SU-DHL-6 (cell line): Measurements from ENCODE around the gene NAIP.
"Not testable (repeated sequence)": the region's sequence is repeated elsewhere in the genome, so short reads cannot be mapped to it uniquely, and the experiment has no call there.

Source experiments
- H2AFZ ChIP-seq: fragments of 200-600 bp; sonication (generic); 2 replicates; pipeline ENCODE4 v1.6.1; 2014; ENCODE audit warnings: low read depth, mild to moderate bottlenecking, moderate library complexity, mixed read lengths, antibody characterized with exemption, low read length; ENCODE audit not compliant: severe bottlenecking
- H3F3A ChIP-seq: fragments of 200-600 bp; shearing (Covaris generic); 2 replicates; pipeline ENCODE4 v1.6.0; 2016; ENCODE audit warnings: antibody characterized with exemption, mild to moderate bottlenecking; ENCODE audit not compliant: insufficient read depth
- H3K27ac ChIP-seq: fragments of 200-600 bp; sonication (generic); 2 replicates; pipeline ENCODE4 v1.5.1; 2016; ENCODE audit warnings: low read depth, mild to moderate bottlenecking, low read length, moderate library complexity, mixed read lengths
- H3K27me3 ChIP-seq: fragments of 200-600 bp; sonication (generic), shearing (Covaris generic); 2 replicates; pipeline ENCODE4 v1.6.0; 2014; ENCODE audit warnings: mild to moderate bottlenecking, low read length
- H3K36me3 ChIP-seq: fragments of 200-600 bp; sonication (generic); 2 replicates; pipeline ENCODE4 v1.6.1; 2014; ENCODE audit warnings: mild to moderate bottlenecking, low read length, mixed read lengths
- H3K4me2 ChIP-seq: fragments of 300-600, 200-600 bp; shearing (Covaris generic), sonication (generic); 2 replicates; pipeline ENCODE4 v1.6.0; 2014; ENCODE audit warnings: low read length, low read depth, mild to moderate bottlenecking; ENCODE audit not compliant: poor library complexity, severe bottlenecking
- H3K4me3 ChIP-seq: fragments of 200-600 bp; sonication (generic); 2 replicates; pipeline ENCODE4 v1.5.1; 2014; ENCODE audit warnings: antibody characterized with exemption, low read length, mild to moderate bottlenecking, mixed read lengths; ENCODE audit not compliant: insufficient read depth, poor library complexity, severe bottlenecking
- H3K79me2 ChIP-seq: fragments of 200-600 bp; sonication (generic); 2 replicates; pipeline ENCODE4 v1.6.1; 2014; ENCODE audit warnings: mild to moderate bottlenecking, low read length, moderate library complexity; ENCODE audit not compliant: insufficient read depth
- H3K9ac ChIP-seq: fragments of 200-600 bp; sonication (generic); 2 replicates; pipeline ENCODE4 v1.7.0; 2014; ENCODE audit warnings: mild to moderate bottlenecking, low read length
- H3K9me2 ChIP-seq: fragments of 200-600 bp; sonication (generic); replicated peaks from 2 replicates; pipeline ENCODE4 v1.6.1; 2014; ENCODE audit warnings: low read length; ENCODE audit not compliant: insufficient read depth
- H3K9me3 ChIP-seq: fragments of 200-600 bp; sonication (generic); 2 replicates; pipeline ENCODE4 v1.6.1; 2014; ENCODE audit warnings: low read length, mixed read lengths; ENCODE audit not compliant: insufficient read depth
- H4K20me1 ChIP-seq: fragments of 200-600 bp; sonication (generic); 2 replicates; pipeline ENCODE4 v1.6.1; 2014; ENCODE audit warnings: low read depth, mild to moderate bottlenecking, antibody characterized with exemption, low read length, moderate library complexity, mixed read lengths

The NAIP gene

DNA sequence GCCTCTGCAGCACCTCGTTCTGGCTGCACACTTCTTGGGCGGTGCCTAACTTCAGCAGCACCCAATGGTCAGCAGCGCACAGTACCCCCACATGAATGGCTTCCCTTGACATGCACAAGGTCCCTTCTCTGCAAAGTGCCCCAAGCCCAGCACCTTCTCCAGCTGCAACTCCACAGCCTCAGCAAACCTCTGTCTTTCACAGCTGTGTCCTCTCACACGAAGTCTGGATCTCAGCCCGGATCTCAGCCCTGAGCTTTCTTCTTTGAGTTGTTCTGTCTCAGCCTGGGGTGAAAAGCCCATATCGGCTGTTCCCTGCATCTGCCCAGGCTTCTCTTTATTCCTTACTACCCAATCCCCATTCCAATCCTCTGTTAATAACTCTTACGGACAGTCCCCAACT lies 57.9 kb downstream of the NAIP start:
- not testable (repeated sequence) for H2AFZ ChIP-seq, H3K4me2 ChIP-seq, H3K27me3 ChIP-seq, H3K4me3 ChIP-seq, H3K36me3 ChIP-seq, H3K9me2 ChIP-seq, H3K27ac ChIP-seq, H3F3A ChIP-seq, H3K9ac ChIP-seq, H3K79me2 ChIP-seq, H3K9me3 ChIP-seq, H4K20me1 ChIP-seq

DNA sequence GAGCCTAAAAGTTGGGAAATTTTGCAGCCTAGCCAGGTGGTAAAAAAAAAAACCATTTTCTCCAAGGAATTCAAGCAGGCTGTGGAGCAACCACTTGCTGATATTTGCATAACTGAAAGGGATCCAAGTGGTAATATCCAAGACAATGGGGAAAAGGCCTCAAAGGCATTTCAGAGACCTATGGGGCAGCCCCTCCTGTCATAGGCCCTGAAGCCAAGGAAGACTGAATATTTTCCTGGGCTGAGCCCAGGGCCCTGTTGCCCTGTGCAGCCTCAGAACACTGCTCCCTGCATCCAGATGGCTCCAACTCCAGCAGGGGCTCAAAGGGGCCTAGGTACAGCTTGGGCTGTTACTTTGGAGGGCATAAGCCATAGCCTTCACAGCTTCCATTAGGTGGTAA lies 60.6 kb downstream of the NAIP start:
- not testable (repeated sequence) for H3K9ac ChIP-seq, H3K36me3 ChIP-seq, H3K79me2 ChIP-seq, H3K4me2 ChIP-seq, H3K27me3 ChIP-seq, H3K4me3 ChIP-seq, H3K27ac ChIP-seq, H3F3A ChIP-seq, H2AFZ ChIP-seq, H4K20me1 ChIP-seq, H3K9me2 ChIP-seq, H3K9me3 ChIP-seq

DNA sequence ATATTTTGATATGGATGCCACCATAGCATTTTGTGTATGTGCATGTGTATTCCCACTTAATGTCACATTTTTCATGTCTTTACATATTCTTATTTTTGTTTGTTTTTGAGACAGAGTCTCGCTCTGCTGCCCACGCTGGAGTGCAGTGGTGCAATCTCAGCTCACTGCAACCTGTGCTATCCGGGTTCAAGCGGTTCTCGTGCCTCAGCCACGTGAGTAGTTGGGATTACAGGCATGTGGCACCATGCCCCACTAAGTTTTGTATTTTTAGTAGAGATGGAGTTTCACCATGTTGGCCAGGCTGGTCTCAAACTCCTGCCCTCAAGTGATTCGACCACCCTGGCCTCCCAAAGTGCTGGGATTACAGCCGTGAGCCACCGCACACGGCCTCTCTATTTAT lies 72.1 kb downstream of the NAIP start:
- not testable (repeated sequence) for H3K4me2 ChIP-seq, H3K27me3 ChIP-seq, H3K79me2 ChIP-seq, H3K9ac ChIP-seq, H2AFZ ChIP-seq, H3K4me3 ChIP-seq, H4K20me1 ChIP-seq, H3K27ac ChIP-seq, H3F3A ChIP-seq, H3K9me2 ChIP-seq, H3K9me3 ChIP-seq, H3K36me3 ChIP-seq

DNA sequence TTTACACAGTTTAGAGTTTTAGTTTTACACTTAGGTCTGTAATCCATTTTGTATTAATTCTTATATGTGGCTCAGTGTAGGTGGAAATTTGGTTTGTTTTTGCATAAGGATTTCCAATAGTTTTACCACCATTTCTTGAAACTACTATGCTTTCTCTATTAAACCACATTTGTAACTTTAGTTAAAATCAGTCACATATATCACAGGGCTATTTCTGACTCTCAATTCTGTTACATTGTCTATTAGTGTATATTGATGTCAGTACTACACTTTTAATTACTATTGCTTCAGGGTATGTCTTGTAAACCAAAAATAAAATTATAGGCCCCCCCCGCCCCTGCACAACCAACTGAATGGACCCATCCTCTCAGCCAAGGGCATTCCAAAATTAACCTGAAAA lies 92.6 kb downstream of the NAIP start:
- not testable (repeated sequence) for H2AFZ ChIP-seq, H3K9ac ChIP-seq, H3K4me3 ChIP-seq, H3K9me3 ChIP-seq, H3F3A ChIP-seq, H3K27me3 ChIP-seq, H3K36me3 ChIP-seq, H3K4me2 ChIP-seq, H3K79me2 ChIP-seq, H3K9me2 ChIP-seq, H4K20me1 ChIP-seq, H3K27ac ChIP-seq

DNA sequence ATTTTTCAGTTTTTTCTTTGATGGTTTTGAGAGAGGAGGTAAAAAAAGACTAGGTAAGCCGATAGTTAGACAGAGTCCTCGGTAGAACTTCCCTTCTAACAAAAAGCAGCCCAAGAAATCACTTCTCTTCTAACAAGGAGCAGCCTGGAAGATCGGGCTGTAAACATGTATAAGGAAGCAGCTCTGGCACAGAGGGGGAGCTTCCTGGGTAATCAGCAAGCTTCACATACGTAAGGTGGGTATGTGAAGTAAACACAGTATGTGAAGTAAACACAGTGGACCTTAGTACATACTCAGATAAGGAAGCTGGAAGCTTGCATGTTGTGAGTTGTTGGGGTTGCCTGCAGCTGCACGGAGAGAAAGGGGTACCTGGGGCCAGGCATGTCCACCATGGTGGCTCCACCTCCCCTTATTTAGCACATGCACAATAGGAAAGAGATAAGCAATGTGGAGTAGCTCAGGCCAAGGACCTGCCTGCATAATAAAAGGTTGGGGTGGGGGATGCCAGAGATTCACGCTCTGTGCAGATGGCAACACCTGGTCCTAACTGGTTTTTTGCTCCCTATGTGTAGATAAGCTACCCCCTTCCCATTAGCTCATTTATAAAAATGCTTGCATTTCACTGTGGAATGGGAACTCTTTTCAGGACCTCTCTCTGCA lies 93.3 kb downstream of the NAIP start:
- not testable (repeated sequence) for H3K36me3 ChIP-seq, H3K9ac ChIP-seq, H3K4me2 ChIP-seq, H4K20me1 ChIP-seq, H2AFZ ChIP-seq, H3K79me2 ChIP-seq, H3K9me2 ChIP-seq, H3K27ac ChIP-seq, H3K4me3 ChIP-seq, H3K9me3 ChIP-seq, H3F3A ChIP-seq, H3K27me3 ChIP-seq

DNA sequence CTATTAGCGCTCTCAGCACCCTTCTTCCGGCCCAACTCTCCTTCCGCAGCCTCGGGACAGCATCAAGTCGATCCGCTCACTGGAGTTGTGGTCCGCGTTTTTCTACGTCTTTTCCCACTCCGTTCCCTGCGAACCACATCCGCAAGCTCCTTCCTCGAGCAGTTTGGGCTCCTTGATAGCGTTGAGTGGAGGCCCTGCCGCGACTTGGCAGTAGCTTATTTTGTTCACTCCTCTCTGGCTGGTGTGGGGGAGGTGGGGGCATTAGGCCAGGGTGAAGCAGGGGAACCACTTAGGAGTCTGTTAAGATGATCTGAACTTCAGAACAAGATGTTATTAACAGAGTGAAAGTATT lies 100.0 kb downstream of the NAIP start:
- H4K20me1 ChIP-seq, H3K9me2 ChIP-seq, H3K9ac ChIP-seq, H3K79me2 ChIP-seq, H3F3A ChIP-seq, H2AFZ ChIP-seq, H3K4me3 ChIP-seq, H3K27ac ChIP-seq, H3K27me3 ChIP-seq, H3K9me3 ChIP-seq, H3K36me3 ChIP-seq, H3K4me2 ChIP-seq: not testable (repeated sequence)
